Thoracic aorta (tissue), 2 donors: ENCODE results near the gene MAD1L1. TPM values are rescaled to one million over a fixed set of nuclear protein-coding genes. Genes with fewer than 3 reads are reported as not detected.

ENCODE experiments used
- ATAC-seq: fragments of 150-250 bp; one replicate; pipeline ENCODE4 v1.8.0; 2017; ENCODE audit warnings: low read depth; ENCODE audit not compliant: insufficient number of reproducible peaks, low FRiP score
- DNase-seq: peaks from one replicate; pipeline ENCODE4 v3.0.0-alpha.2; 2020; ENCODE audit warnings: low spot score
- H3K27ac ChIP-seq, 2 donors: fragments of 200-600 bp; sonication (generic); 1 replicate in 1 of 2; 2 replicates in 1 of 2; pipeline ENCODE4 v1.5.1; 2016; ENCODE audit warnings: mild to moderate bottlenecking in 2 of 2, moderate library complexity in 2 of 2
- H3K27me3 ChIP-seq: fragments of 200-600 bp; sonication (generic); replicated peaks from 2 replicates; pipeline ENCODE4 v1.6.0; 2016; ENCODE audit warnings: mild to moderate bottlenecking; ENCODE audit not compliant: insufficient read depth
- H3K36me3 ChIP-seq: fragments of 200-600 bp; sonication (generic); one replicate; pipeline ENCODE4 v1.5.1; 2016
- H3K4me1 ChIP-seq, 2 donors: fragments of 200-600 bp; sonication (generic); 1 replicate in 1 of 2; 2 replicates in 1 of 2; pipeline versions ENCODE4 v1.5.1 to v1.6.0; 2016; ENCODE audit warnings: low read depth in 2 of 2, mild to moderate bottlenecking in 1 of 2; ENCODE audit not compliant: control insufficient read depth in 1 of 2
- H3K4me3 ChIP-seq: fragments of 200-600 bp; sonication (generic); 2 replicates; pipeline ENCODE4 v1.5.1; 2016; ENCODE audit warnings: mild to moderate bottlenecking
- H3K9me3 ChIP-seq: fragments of 200-600 bp; sonication (generic); 2 replicates; pipeline ENCODE4 v1.5.1; 2016
- total RNA-seq, 2 donors: library from RNA; depleted of rRNA; stranded (reverse); fragments of >200 nt; gene quantifications; one replicate each; pipeline versions ENCODE4 v1.1.0 to v1.2.3, GENCODE V29; 2016
- TF ChIP-seq, protein P1 (sequence below): fragments of 200-600 bp; sonication (generic); IDR thresholded peaks from one replicate; pipeline ENCODE4 v1.5.1; 2019; ENCODE audit warnings: antibody characterized with exemption

The MAD1L1 gene
- total RNA-seq, 2 donors from 2014 or later, result 27.4 to 41.3 TPM

GRCh38 chr7:2217206-2217605, 15.5 kb downstream of the MAD1L1 start:
- Histone ChIP-seq H3K4me3 (no peak overlapping the region), H3K4me1 (no peaks in the 10 kb centered on the region), H3K9me3 (no peaks in the 10 kb centered on the region), H3K27ac (no peak overlapping the region), H3K27me3 (no peaks in the 10 kb centered on the region), H3K36me3 (peaks cover 49% of the 10 kb centered on the region)
- DNase-seq (no peak), ATAC-seq (no peak)
- TF ChIP-seq, protein P1, sequence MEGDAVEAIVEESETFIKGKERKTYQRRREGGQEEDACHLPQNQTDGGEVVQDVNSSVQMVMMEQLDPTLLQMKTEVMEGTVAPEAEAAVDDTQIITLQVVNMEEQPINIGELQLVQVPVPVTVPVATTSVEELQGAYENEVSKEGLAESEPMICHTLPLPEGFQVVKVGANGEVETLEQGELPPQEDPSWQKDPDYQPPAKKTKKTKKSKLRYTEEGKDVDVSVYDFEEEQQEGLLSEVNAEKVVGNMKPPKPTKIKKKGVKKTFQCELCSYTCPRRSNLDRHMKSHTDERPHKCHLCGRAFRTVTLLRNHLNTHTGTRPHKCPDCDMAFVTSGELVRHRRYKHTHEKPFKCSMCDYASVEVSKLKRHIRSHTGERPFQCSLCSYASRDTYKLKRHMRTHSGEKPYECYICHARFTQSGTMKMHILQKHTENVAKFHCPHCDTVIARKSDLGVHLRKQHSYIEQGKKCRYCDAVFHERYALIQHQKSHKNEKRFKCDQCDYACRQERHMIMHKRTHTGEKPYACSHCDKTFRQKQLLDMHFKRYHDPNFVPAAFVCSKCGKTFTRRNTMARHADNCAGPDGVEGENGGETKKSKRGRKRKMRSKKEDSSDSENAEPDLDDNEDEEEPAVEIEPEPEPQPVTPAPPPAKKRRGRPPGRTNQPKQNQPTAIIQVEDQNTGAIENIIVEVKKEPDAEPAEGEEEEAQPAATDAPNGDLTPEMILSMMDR, result no peak

DNA sequence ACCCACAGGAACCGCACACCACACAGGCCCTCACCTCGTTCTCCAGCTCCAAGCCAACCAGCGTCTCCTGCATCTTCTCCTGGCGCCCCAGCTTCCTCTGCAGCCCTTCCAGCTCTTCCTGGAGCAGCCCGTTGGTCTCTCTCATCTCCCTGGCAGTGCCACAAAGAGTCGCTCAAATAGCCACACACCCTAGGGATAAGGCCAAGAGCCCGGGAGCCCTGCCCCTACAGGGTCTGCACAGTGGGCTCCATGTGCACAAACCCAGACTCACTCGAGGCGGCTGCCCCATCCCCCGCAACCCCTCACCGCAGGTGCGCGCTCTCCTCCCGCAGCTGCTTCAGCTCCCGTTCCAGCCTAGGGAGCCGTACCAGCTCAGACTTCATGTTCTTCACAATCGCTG, 16.9 kb downstream of the MAD1L1 start:
- no peak overlapping the region for H3K27ac ChIP-seq
- H3K4me3 ChIP-seq, result no peak overlapping the region
- ATAC-seq (no peak), DNase-seq (no peak)
- no peaks in the 10 kb centered on the region for H3K27me3 ChIP-seq
- H3K9me3 ChIP-seq, result no peaks in the 10 kb centered on the region
- H3K36me3 ChIP-seq, result peaks cover 45% of the 10 kb centered on the region
- no peaks in the 10 kb centered on the region for H3K4me1 ChIP-seq
- TF ChIP-seq, protein P1, result no peak

GRCh38 chr7:2214636-2215035, 18.1 kb downstream of the MAD1L1 start:
- ATAC-seq (no peak), DNase-seq (no peak)
- Histone ChIP-seq H3K4me3 (no peak overlapping the region), H3K27ac (no peak overlapping the region), H3K27me3 (no peaks in the 10 kb centered on the region), H3K36me3 (peaks cover 41% of the 10 kb centered on the region), H3K4me1 (no peaks in the 10 kb centered on the region), H3K9me3 (no peaks in the 10 kb centered on the region)
- TF ChIP-seq, protein P1, result no peak

DNA sequence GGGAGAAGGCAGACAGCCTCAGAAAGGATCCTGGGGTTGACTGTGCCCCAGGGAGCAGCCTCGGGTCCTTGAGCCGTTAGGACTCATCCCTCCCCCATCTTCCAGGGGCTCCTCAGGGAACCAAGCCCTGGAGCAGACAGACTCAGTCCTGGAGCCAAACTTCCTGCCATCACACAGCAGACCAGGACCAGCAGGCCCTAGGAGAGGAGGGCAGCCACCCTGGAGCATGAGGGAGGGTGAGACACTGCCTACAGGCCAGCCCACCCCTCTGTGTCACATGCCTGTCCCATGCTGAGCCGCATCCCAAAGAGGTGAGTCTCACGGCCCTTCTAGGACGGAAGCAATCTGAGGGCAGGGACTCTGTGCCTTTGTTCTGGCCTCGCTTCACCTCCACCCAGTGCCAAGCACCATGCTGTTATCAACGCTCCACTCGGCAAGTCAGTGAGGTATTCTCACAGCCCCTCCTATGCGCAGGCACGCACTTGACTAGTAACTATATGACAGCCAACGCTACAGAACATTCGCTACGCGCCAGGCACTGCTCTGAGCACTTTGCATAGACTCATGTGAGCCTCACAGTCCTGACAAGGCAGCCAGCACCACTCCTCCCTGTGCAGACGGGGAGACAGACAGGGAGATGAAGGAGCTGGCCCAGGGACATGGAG, 19.1 kb downstream of the MAD1L1 start:
- Histone ChIP-seq H3K27me3 (no peaks in the 10 kb centered on the region), H3K27ac (no peak overlapping the region), H3K4me3 (no peak overlapping the region), H3K36me3 (peaks cover 41% of the 10 kb centered on the region), H3K9me3 (no peaks in the 10 kb centered on the region), H3K4me1 (no peaks in the 10 kb centered on the region)
- TF ChIP-seq, protein P1, result no peak
- ATAC-seq (no peak), DNase-seq (no peak)

DNA sequence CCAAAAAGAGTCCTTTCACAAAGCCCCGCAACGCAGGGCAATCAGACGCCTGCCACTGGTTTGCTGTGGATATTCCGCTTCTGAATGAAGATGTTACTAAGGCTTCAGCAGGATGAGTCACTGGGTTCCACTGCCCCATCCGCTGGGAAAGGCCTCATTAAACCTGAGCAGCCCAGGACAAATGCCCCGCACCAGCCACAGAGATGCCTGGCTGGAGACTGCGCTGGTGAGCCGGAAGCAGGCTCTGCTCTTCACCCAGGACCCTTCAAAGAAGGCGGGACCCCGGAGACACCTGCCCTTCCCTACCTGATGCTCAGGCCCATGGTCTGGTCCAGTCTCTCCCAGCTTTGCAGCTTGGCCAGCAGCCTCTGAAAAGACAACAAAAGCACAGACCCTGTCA, 19.8 kb downstream of the MAD1L1 start:
- H3K4me3 ChIP-seq, result no peak overlapping the region
- no peak overlapping the region for H3K27ac ChIP-seq
- DNase-seq (no peak), ATAC-seq (no peak)
- no peaks in the 10 kb centered on the region for H3K9me3 ChIP-seq
- no peaks in the 10 kb centered on the region for H3K27me3 ChIP-seq
- TF ChIP-seq, protein P1, result no peak
- no peaks in the 10 kb centered on the region for H3K4me1 ChIP-seq
- peaks cover 41% of the 10 kb centered on the region for H3K36me3 ChIP-seq
